Activated T-helper 17 cell treated with anti-CD3 and anti-CD28 coated beads, Interleukin-2, amount 50 U/mL, for 72 hours (primary cell): Measurements from ENCODE around the gene GUCA2A. TPM values are rescaled to one million over a fixed set of nuclear protein-coding genes. Genes with fewer than 3 reads are reported as not detected.

Source experiments
- ATAC-seq: fragments of 150-1000 bp; cut with Tn5 transposase; replicated peaks from 2 replicates; pipeline ENCODE4 v1.10.0; 2021; ENCODE audit warnings: mild to moderate bottlenecking, moderate library complexity
- H3K27ac Mint-ChIP-seq: one replicate; pipeline ENCODE4 v1.8.0; 2022; ENCODE audit warnings: mixed read lengths
- H3K27me3 Mint-ChIP-seq: one replicate; pipeline ENCODE4 v1.8.0; 2022; ENCODE audit warnings: mixed read lengths
- H3K36me3 Mint-ChIP-seq: one replicate; pipeline ENCODE4 v1.8.0; 2022; ENCODE audit warnings: low read depth, mild to moderate bottlenecking, mixed read lengths
- H3K4me1 Mint-ChIP-seq: one replicate; pipeline ENCODE4 v1.8.0; 2022; ENCODE audit warnings: mixed read lengths
- H3K4me3 Mint-ChIP-seq: one replicate; pipeline ENCODE4 v1.8.0; 2022; ENCODE audit warnings: mild to moderate bottlenecking, mixed read lengths
- H3K9me3 Mint-ChIP-seq: one replicate; pipeline ENCODE4 v1.8.0; 2022; ENCODE audit warnings: mixed read lengths
- total RNA-seq, 2 donors: library from RNA; stranded (reverse); gene quantifications; one replicate each; pipeline ENCODE4 v1.2.3, GENCODE V29; 2022

Gene GUCA2A
- total RNA-seq, 2 donors from 2014 or later, result not detected

GRCh38 chr1:42138586-42138985, 26.0 kb downstream of the GUCA2A start:
- Mint-ChIP-seq H3K36me3 (no peaks in the 10 kb centered on the region), H3K4me1 (no peaks in the 10 kb centered on the region), H3K4me3 (no peak overlapping the region), H3K9me3 (no peaks in the 10 kb centered on the region), H3K27ac (no peak overlapping the region), H3K27me3 (peaks cover 5% of the 10 kb centered on the region)
- ATAC-seq, result no peak

GRCh38 chr1:42137766-42138165, 26.8 kb downstream of the GUCA2A start:
- Mint-ChIP-seq H3K27me3 (peaks cover 5% of the 10 kb centered on the region), H3K36me3 (no peaks in the 10 kb centered on the region), H3K27ac (no peak overlapping the region), H3K9me3 (no peaks in the 10 kb centered on the region), H3K4me1 (no peaks in the 10 kb centered on the region), H3K4me3 (no peak overlapping the region)
- ATAC-seq, result no peak

GRCh38 chr1:42136466-42136865, 28.1 kb downstream of the GUCA2A start:
- Mint-ChIP-seq H3K27me3 (no peaks in the 10 kb centered on the region), H3K36me3 (no peaks in the 10 kb centered on the region), H3K27ac (no peak overlapping the region), H3K4me3 (no peak overlapping the region), H3K4me1 (no peaks in the 10 kb centered on the region), H3K9me3 (no peaks in the 10 kb centered on the region)
- no peak for ATAC-seq

- Mint-ChIP-seq H3K4me3 (no peak overlapping the region), H3K4me1 (no peaks in the 10 kb centered on the region), H3K9me3 (no peaks in the 10 kb centered on the region), H3K27me3 (no peaks in the 10 kb centered on the region), H3K36me3 (no peaks in the 10 kb centered on the region), H3K27ac (no peak overlapping the region)
- ATAC-seq, result no peak
Measured at GRCh38 chr1:42135426-42135825, 29.1 kb downstream of the GUCA2A start.

GRCh38 chr1:42133809-42134526, 30.6 kb downstream of the GUCA2A start:
- ATAC-seq, result no peak
- H3K4me1 Mint-ChIP-seq, result no peaks in the 10 kb centered on the region
- H3K27me3 Mint-ChIP-seq, result peaks cover 5% of the 10 kb centered on the region
- no peak overlapping the region for H3K27ac Mint-ChIP-seq
- H3K4me3 Mint-ChIP-seq, result no peak overlapping the region
- no peaks in the 10 kb centered on the region for H3K36me3 Mint-ChIP-seq
- no peaks in the 10 kb centered on the region for H3K9me3 Mint-ChIP-seq

- Mint-ChIP-seq H3K4me1 (no peaks in the 10 kb centered on the region), H3K27ac (no peak overlapping the region), H3K36me3 (no peaks in the 10 kb centered on the region), H3K4me3 (no peak overlapping the region), H3K9me3 (no peaks in the 10 kb centered on the region), H3K27me3 (peaks cover 5% of the 10 kb centered on the region)
- no peak for ATAC-seq
Measured at GRCh38 chr1:42133390-42133789, 31.2 kb downstream of the GUCA2A start.

- Mint-ChIP-seq H3K36me3 (no peaks in the 10 kb centered on the region), H3K9me3 (no peaks in the 10 kb centered on the region), H3K27me3 (peaks cover 8% of the 10 kb centered on the region), H3K4me3 (no peak overlapping the region), H3K4me1 (no peaks in the 10 kb centered on the region), H3K27ac (no peak overlapping the region)
- no peak for ATAC-seq
Measured at GRCh38 chr1:42130061-42130660, 34.4 kb downstream of the GUCA2A start.

GRCh38 chr1:42128964-42129363, 35.6 kb downstream of the GUCA2A start:
- Mint-ChIP-seq H3K9me3 (no peaks in the 10 kb centered on the region), H3K27ac (no peak overlapping the region), H3K27me3 (peaks cover 8% of the 10 kb centered on the region), H3K36me3 (no peaks in the 10 kb centered on the region), H3K4me1 (no peaks in the 10 kb centered on the region), H3K4me3 (no peak overlapping the region)
- ATAC-seq, result no peak

GRCh38 chr1:42128499-42128898, 36.0 kb downstream of the GUCA2A start:
- H3K27ac Mint-ChIP-seq, result no peak overlapping the region
- H3K4me3 Mint-ChIP-seq, result no peak overlapping the region
- ATAC-seq, result no peak
- H3K4me1 Mint-ChIP-seq, result no peaks in the 10 kb centered on the region
- H3K36me3 Mint-ChIP-seq, result no peaks in the 10 kb centered on the region
- peaks cover 8% of the 10 kb centered on the region for H3K27me3 Mint-ChIP-seq
- no peaks in the 10 kb centered on the region for H3K9me3 Mint-ChIP-seq

GRCh38 chr1:42127767-42128166, 36.8 kb downstream of the GUCA2A start:
- H3K27me3 Mint-ChIP-seq, result peaks cover 8% of the 10 kb centered on the region
- no peaks in the 10 kb centered on the region for H3K9me3 Mint-ChIP-seq
- H3K36me3 Mint-ChIP-seq, result no peaks in the 10 kb centered on the region
- H3K4me1 Mint-ChIP-seq, result no peaks in the 10 kb centered on the region
- H3K27ac Mint-ChIP-seq, result no peak overlapping the region
- no peak for ATAC-seq
- no peak overlapping the region for H3K4me3 Mint-ChIP-seq

GRCh38 chr1:42125552-42125951, 39.0 kb downstream of the GUCA2A start:
- no peak for ATAC-seq
- Mint-ChIP-seq H3K4me3 (no peak overlapping the region), H3K36me3 (no peaks in the 10 kb centered on the region), H3K27me3 (peaks cover 12% of the 10 kb centered on the region), H3K27ac (no peak overlapping the region), H3K4me1 (no peaks in the 10 kb centered on the region), H3K9me3 (no peaks in the 10 kb centered on the region)

GRCh38 chr1:42122408-42122807, 42.1 kb downstream of the GUCA2A start:
- peaks cover 8% of the 10 kb centered on the region for H3K27me3 Mint-ChIP-seq
- H3K27ac Mint-ChIP-seq, result no peak overlapping the region
- no peaks in the 10 kb centered on the region for H3K36me3 Mint-ChIP-seq
- no peaks in the 10 kb centered on the region for H3K4me1 Mint-ChIP-seq
- H3K4me3 Mint-ChIP-seq, result no peak overlapping the region
- no peak for ATAC-seq
- no peaks in the 10 kb centered on the region for H3K9me3 Mint-ChIP-seq

GRCh38 chr1:42118125-42118524, 46.4 kb downstream of the GUCA2A start:
- Mint-ChIP-seq H3K27me3 (peaks cover 16% of the 10 kb centered on the region), H3K4me3 (no peak overlapping the region), H3K9me3 (no peaks in the 10 kb centered on the region), H3K4me1 (no peaks in the 10 kb centered on the region), H3K36me3 (no peaks in the 10 kb centered on the region), H3K27ac (no peak overlapping the region)
- ATAC-seq, result no peak

GRCh38 chr1:42117214-42117613, 47.3 kb downstream of the GUCA2A start:
- no peak overlapping the region for H3K4me3 Mint-ChIP-seq
- H3K4me1 Mint-ChIP-seq, result no peaks in the 10 kb centered on the region
- ATAC-seq, result no peak
- no peaks in the 10 kb centered on the region for H3K9me3 Mint-ChIP-seq
- peaks cover 16% of the 10 kb centered on the region for H3K27me3 Mint-ChIP-seq
- H3K36me3 Mint-ChIP-seq, result no peaks in the 10 kb centered on the region
- H3K27ac Mint-ChIP-seq, result no peak overlapping the region

- Mint-ChIP-seq H3K4me3 (no peak overlapping the region), H3K27me3 (peaks cover 15% of the 10 kb centered on the region), H3K27ac (no peak overlapping the region), H3K9me3 (no peaks in the 10 kb centered on the region), H3K4me1 (no peaks in the 10 kb centered on the region), H3K36me3 (no peaks in the 10 kb centered on the region)
- no peak for ATAC-seq
Measured at GRCh38 chr1:42114229-42114628, 50.3 kb downstream of the GUCA2A start.
